HG02759 (cell line): ENCODE measurements around the gene TREX2.

Source experiments
- ATAC-seq: cut with Tn5 transposase; IDR thresholded peaks from one replicate; pipeline ENCODE4 v1.9.1; 2021; ENCODE audit warnings: mild to moderate bottlenecking, moderate library complexity; ENCODE audit not compliant: unreplicated experiment

Gene TREX2

GRCh38 chrX:153476666-153477363, 31.0 kb upstream of the TREX2 start:
- no peak for ATAC-seq

- ATAC-seq: no peak
Measured at GRCh38 chrX:153475751-153476281, 30.0 kb upstream of the TREX2 start.

GRCh38 chrX:153475271-153475670, 29.4 kb upstream of the TREX2 start:
- ATAC-seq: no peak

- ATAC-seq: no peak
Measured at GRCh38 chrX:153474718-153475117, 28.9 kb upstream of the TREX2 start.

GRCh38 chrX:153474266-153474665, 28.4 kb upstream of the TREX2 start:
- no peak for ATAC-seq

GRCh38 chrX:153473126-153473525, 27.3 kb upstream of the TREX2 start:
- no peak for ATAC-seq

GRCh38 chrX:153471663-153472280, 25.9 kb upstream of the TREX2 start:
- no peak for ATAC-seq

GRCh38 chrX:153470411-153471363, 24.8 kb upstream of the TREX2 start, which contains the start of gene HAUS7:
TSS of gene HAUS7 (minus strand) at chrX:153470576. CDS start at chrX:153470557, 19 bp downstream.
- ATAC-seq: peak; percentile 84

- ATAC-seq: peak; percentile 47
Measured at GRCh38 chrX:153469811-153470410, 24.1 kb upstream of the TREX2 start.

GRCh38 chrX:153468008-153468580, 22.2 kb upstream of the TREX2 start:
- no peak for ATAC-seq

GRCh38 chrX:153465691-153466380, 20.0 kb upstream of the TREX2 start:
- no peak for ATAC-seq

- ATAC-seq: no peak
Measured at GRCh38 chrX:153464116-153464515, 18.3 kb upstream of the TREX2 start.

GRCh38 chrX:153463556-153463955, 17.7 kb upstream of the TREX2 start:
- ATAC-seq: no peak

GRCh38 chrX:153463031-153463430, 17.2 kb upstream of the TREX2 start:
- ATAC-seq: no peak

GRCh38 chrX:153462291-153462690, 16.4 kb upstream of the TREX2 start:
- ATAC-seq: no peak

GRCh38 chrX:153460826-153461225, 15.0 kb upstream of the TREX2 start:
- ATAC-seq: peak; percentile 54

- no peak for ATAC-seq
Measured at GRCh38 chrX:153459986-153460385, 14.1 kb upstream of the TREX2 start.

GRCh38 chrX:153458476-153458875, 12.6 kb upstream of the TREX2 start:
- ATAC-seq: no peak

- no peak for ATAC-seq
Measured at GRCh38 chrX:153457827-153458466, 12.1 kb upstream of the TREX2 start.
